GM12892 (cell line): ENCODE data around the gene AMZ2.

Source experiments
- POLR2A ChIP-seq: IDR thresholded peaks from 2 replicates; pipeline ENCODE4 v1.6.1; 2011; ENCODE audit warnings: low read depth, low read length, control low read depth
- POLR2AphosphoS5 ChIP-seq: IDR thresholded peaks from 2 replicates; pipeline ENCODE4 v1.6.1; 2011; ENCODE audit warnings: low read depth, low read length, control low read depth
- TAF1 ChIP-seq: IDR thresholded peaks from 2 replicates; pipeline ENCODE4 v1.6.1; 2011; ENCODE audit warnings: low read depth, mild to moderate bottlenecking, control low read depth, low read length, borderline replicate concordance

DNA sequence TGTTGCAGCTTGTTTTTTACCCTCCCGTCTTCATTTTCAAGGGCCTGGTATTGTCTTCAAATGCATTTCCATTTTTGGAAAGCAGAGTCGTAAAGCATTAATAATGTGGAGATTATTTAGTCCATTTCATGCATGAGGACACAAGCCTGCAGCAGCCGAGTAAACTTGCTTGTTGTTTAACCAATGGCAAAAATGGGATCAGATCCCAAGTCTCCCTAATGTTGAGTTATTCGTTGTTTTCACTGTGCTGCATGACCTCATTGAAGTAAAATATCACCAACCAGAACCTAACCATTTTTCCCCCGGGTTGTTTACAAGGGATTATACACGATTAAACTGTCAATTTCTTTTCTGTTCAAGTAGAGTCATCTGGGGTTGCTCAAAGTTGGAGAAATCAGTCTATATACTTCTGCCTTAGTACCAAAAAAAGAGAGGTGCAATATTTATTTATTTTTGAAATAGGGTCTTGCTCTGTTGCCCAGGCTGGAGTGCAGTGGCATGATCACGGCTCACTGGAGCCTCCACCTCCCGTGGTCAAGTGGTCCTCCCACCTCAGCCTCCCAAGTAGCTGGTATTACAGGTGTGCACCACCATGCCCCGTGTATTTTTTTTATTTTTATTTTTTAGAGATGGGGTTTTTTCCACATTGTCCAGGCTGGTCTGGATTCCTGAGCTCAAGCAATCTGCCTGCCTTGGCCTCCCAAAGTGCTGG, 12.4 kb downstream of the AMZ2 start:
- TF ChIP-seq POLR2A, result no peak
- TF ChIP-seq POLR2AphosphoS5, result no peak
- TF ChIP-seq TAF1, result no peak
